SKM-1 treated with dmso at 0.1 percent for 144 hours (cell line): ENCODE results near the gene GOLGA6L9.
"Not testable (repeated sequence)": the region's sequence is repeated elsewhere in the genome, so short reads cannot be mapped to it uniquely, and the experiment has no call there.

Source experiments
- DNase-seq: peaks from one replicate; lab custom pipeline; 2025; ENCODE audit not compliant: unreplicated experiment; lab: John Stamatoyannopoulos, UW

GOLGA6L9 gene

GRCh38 chr15:82468205-82468604 lies 38.6 kb downstream of the GOLGA6L9 start:
- not testable (repeated sequence) for DNase-seq

- DNase-seq = not testable (repeated sequence)
Observed at GRCh38 chr15:82469381-82469780, 39.8 kb downstream of the GOLGA6L9 start.

- DNase-seq = not testable (repeated sequence)
Observed at GRCh38 chr15:82472269-82472982, 42.8 kb downstream of the GOLGA6L9 start.

- not testable (repeated sequence) for DNase-seq
Observed at GRCh38 chr15:82474596-82475325, 45.1 kb downstream of the GOLGA6L9 start.

GRCh38 chr15:82475345-82475967 lies 45.8 kb downstream of the GOLGA6L9 start:
- not testable (repeated sequence) for DNase-seq

- not testable (repeated sequence) for DNase-seq
Observed at GRCh38 chr15:82476697-82477342, 47.2 kb downstream of the GOLGA6L9 start.

GRCh38 chr15:82477343-82478057 lies 47.9 kb downstream of the GOLGA6L9 start:
- not testable (repeated sequence) for DNase-seq
